GM23248 (cell line): Measurements from ENCODE around the gene CALN1. TPM values are rescaled to one million over a fixed set of nuclear protein-coding genes. Genes with fewer than 3 reads are reported as not detected.

Experiments used
- DNase-seq: peaks from one replicate; pipeline ENCODE4 v3.0.0-alpha.2; 2015
- H2AFZ ChIP-seq: fragments of 200-600 bp; sonication (generic); 2 replicates; pipeline ENCODE4 v1.6.1; 2016; ENCODE audit warnings: antibody characterized with exemption
- H3F3A ChIP-seq: fragments of 200-600 bp; sonication (generic); 2 replicates; pipeline ENCODE4 v1.6.1; 2016; ENCODE audit warnings: mild to moderate bottlenecking, antibody characterized with exemption, mixed run types; ENCODE audit not compliant: insufficient read depth
- H3K27ac ChIP-seq: fragments of 200-600 bp; sonication (generic); 2 replicates; pipeline ENCODE4 v1.5.1; 2016; ENCODE audit warnings: mild to moderate bottlenecking
- H3K27me3 ChIP-seq: fragments of 200-600 bp; sonication (generic); replicated peaks from 2 replicates; pipeline ENCODE4 v1.6.1; 2016; ENCODE audit warnings: mild to moderate bottlenecking; ENCODE audit not compliant: insufficient read depth
- H3K36me3 ChIP-seq: fragments of 200-600 bp; sonication (generic); 2 replicates; pipeline ENCODE4 v1.6.1; 2016; ENCODE audit warnings: low read depth, mild to moderate bottlenecking
- H3K4me1 ChIP-seq: fragments of 200-600 bp; sonication (generic); 2 replicates; pipeline ENCODE4 v1.6.1; 2016; ENCODE audit warnings: mild to moderate bottlenecking; ENCODE audit not compliant: insufficient read depth
- H3K4me2 ChIP-seq: fragments of 200-600 bp; sonication (generic); one replicate; pipeline ENCODE4 v1.6.1; 2016; ENCODE audit warnings: mild to moderate bottlenecking; ENCODE audit not compliant: unreplicated experiment
- H3K4me3 ChIP-seq: fragments of 200-600 bp; sonication (generic); 2 replicates; pipeline ENCODE4 v1.5.1; 2016; ENCODE audit warnings: mild to moderate bottlenecking
- H3K79me2 ChIP-seq: fragments of 200-600 bp; sonication (generic); 2 replicates; pipeline ENCODE4 v1.6.1; 2016; ENCODE audit warnings: mild to moderate bottlenecking; ENCODE audit not compliant: insufficient read depth
- H3K9ac ChIP-seq: fragments of 200-600 bp; sonication (generic); 2 replicates; pipeline ENCODE4 v1.6.1; 2016; ENCODE audit warnings: mild to moderate bottlenecking
- H3K9me2 ChIP-seq: fragments of 200-600 bp; sonication (generic); 2 replicates; pipeline ENCODE4 v1.6.1; 2016; ENCODE audit warnings: mixed run types, mild to moderate bottlenecking, moderate library complexity; ENCODE audit not compliant: insufficient read depth
- H3K9me3 ChIP-seq: fragments of 200-600 bp; sonication (generic); one replicate; pipeline ENCODE4 v1.6.1; 2017; ENCODE audit warnings: low read depth
- H4K20me1 ChIP-seq: fragments of 200-600 bp; sonication (generic); 2 replicates; pipeline ENCODE4 v1.6.0; 2016; ENCODE audit not compliant: insufficient read depth
- EZH2 ChIP-seq: fragments of 200-600 bp; sonication (generic); IDR thresholded peaks from 2 replicates; pipeline ENCODE4 v1.6.1; 2018; ENCODE audit warnings: antibody characterized with exemption, mild to moderate bottlenecking; ENCODE audit not compliant: insufficient read depth, poor library complexity, severe bottlenecking
- EZH2phosphoT487 ChIP-seq: fragments of 200-600 bp; sonication (generic); IDR thresholded peaks from 2 replicates; pipeline ENCODE4 v1.6.1; 2018; ENCODE audit warnings: antibody characterized with exemption, moderate library complexity, mild to moderate bottlenecking, low read depth; ENCODE audit not compliant: insufficient read depth
- WGBS, 2 experiments: methylation state at CpG; one replicate each; pipeline ENCODE4 v1.1.6; 2015 to 2017; ENCODE audit warnings: low lambda C conversion rate in 2 of 2, low coverage in 1 of 2; ENCODE audit errors: missing lambda C conversion rate in 2 of 2; 5-methylcytosine and 5-hydroxymethylcytosine counted together
- in situ Hi-C: fragments of 300-500 bp; cut with MboI; formaldehyde crosslinking; loops from 2 replicates; pipeline ENCODE4 v1.15.0; 2020
- polyA plus RNA-seq: library from polyadenylated mRNA; unstranded; fragments of >200 nt; fragmentation: Nextera tagmentation; extraction: Ambion mirVana; gene quantifications from 2 replicates; pipeline ENCODE4 v1.2.1, GENCODE V29; 2016
- total RNA-seq: library from RNA; depleted of rRNA; stranded (reverse); fragments of >200 nt; shearing (Covaris generic); gene quantifications from 2 replicates; pipeline ENCODE4 v1.2.3, GENCODE V29; 2014

CALN1 gene
- total and polyA plus RNA-seq, 2 experiments from 2014 or later, result not detected

GRCh38 chr7:72272479-72272878 is 139.7 kb downstream of the CALN1 start:
- no peaks in the 10 kb centered on the region for H3K36me3 ChIP-seq
- in situ Hi-C loops, result no loop called here
- no peak overlapping the region for H2AFZ ChIP-seq
- H3F3A ChIP-seq, result no peaks in the 10 kb centered on the region
- no peaks in the 10 kb centered on the region for H3K4me1 ChIP-seq
- no peak for DNase-seq
- H4K20me1 ChIP-seq, result no peaks in the 10 kb centered on the region
- H3K4me3 ChIP-seq, result no peak overlapping the region
- no peaks in the 10 kb centered on the region for H3K27me3 ChIP-seq
- no peaks in the 10 kb centered on the region for H3K79me2 ChIP-seq
- no peak overlapping the region for H3K4me2 ChIP-seq
- 56 to 66% methylated on average over 6 of the region's 6 CpGs for WGBS, 2 experiments
- H3K9me2 ChIP-seq, result no peaks in the 10 kb centered on the region
- H3K9ac ChIP-seq, result no peak overlapping the region
- H3K9me3 ChIP-seq, result no peaks in the 10 kb centered on the region
- H3K27ac ChIP-seq, result no peak overlapping the region
- TF ChIP-seq EZH2phosphoT487 (no peak), EZH2 (no peak)

GRCh38 chr7:72268796-72269195 is 143.3 kb downstream of the CALN1 start:
- H3K4me3 ChIP-seq, result no peak overlapping the region
- no peak overlapping the region for H3K27ac ChIP-seq
- no peaks in the 10 kb centered on the region for H3K36me3 ChIP-seq
- TF ChIP-seq EZH2 (no peak), EZH2phosphoT487 (no peak)
- no peak overlapping the region for H3K9ac ChIP-seq
- DNase-seq, result no peak
- in situ Hi-C loops, result no loop called here
- H3F3A ChIP-seq, result no peaks in the 10 kb centered on the region
- H3K9me3 ChIP-seq, result no peaks in the 10 kb centered on the region
- H3K4me2 ChIP-seq, result no peak overlapping the region
- no peaks in the 10 kb centered on the region for H3K9me2 ChIP-seq
- 3 to 4% methylated on average over 3 of the region's 3 CpGs for WGBS, 2 experiments
- H3K4me1 ChIP-seq, result no peaks in the 10 kb centered on the region
- no peaks in the 10 kb centered on the region for H3K27me3 ChIP-seq
- no peaks in the 10 kb centered on the region for H3K79me2 ChIP-seq
- H4K20me1 ChIP-seq, result no peaks in the 10 kb centered on the region
- H2AFZ ChIP-seq, result no peak overlapping the region

GRCh38 chr7:72268090-72268489 is 144.0 kb downstream of the CALN1 start:
- Histone ChIP-seq H2AFZ (no peak overlapping the region), H3K27me3 (no peaks in the 10 kb centered on the region), H3K79me2 (no peaks in the 10 kb centered on the region), H3K9me3 (no peaks in the 10 kb centered on the region), H3K36me3 (no peaks in the 10 kb centered on the region), H3F3A (no peaks in the 10 kb centered on the region), H4K20me1 (no peaks in the 10 kb centered on the region), H3K4me2 (no peak overlapping the region), H3K9me2 (no peaks in the 10 kb centered on the region), H3K4me3 (no peak overlapping the region), H3K4me1 (no peaks in the 10 kb centered on the region), H3K27ac (no peak overlapping the region), H3K9ac (no peak overlapping the region)
- TF ChIP-seq EZH2phosphoT487 (no peak), EZH2 (no peak)
- WGBS, 2 experiments, result 26 to 29% methylated on average over 2 of the region's 2 CpGs
- no peak for DNase-seq
- in situ Hi-C loops, result no loop called here

- Histone ChIP-seq H3K9me3 (no peaks in the 10 kb centered on the region), H3F3A (no peaks in the 10 kb centered on the region), H3K4me1 (no peaks in the 10 kb centered on the region), H2AFZ (no peak overlapping the region), H3K27ac (no peak overlapping the region), H3K79me2 (no peaks in the 10 kb centered on the region), H3K4me3 (no peak overlapping the region), H3K4me2 (no peak overlapping the region), H4K20me1 (no peaks in the 10 kb centered on the region), H3K27me3 (no peaks in the 10 kb centered on the region), H3K9ac (no peak overlapping the region), H3K36me3 (no peaks in the 10 kb centered on the region), H3K9me2 (no peaks in the 10 kb centered on the region)
- DNase-seq, result no peak
- in situ Hi-C loops, result no loop called here
- 6 to 19% methylated on average over 3 of the region's 3 CpGs for WGBS, 2 experiments
- TF ChIP-seq EZH2, result no peak
- no peak for TF ChIP-seq EZH2phosphoT487
Measured at GRCh38 chr7:72267291-72267800, 144.8 kb downstream of the CALN1 start.

GRCh38 chr7:72266771-72267170 is 145.4 kb downstream of the CALN1 start:
- no peak overlapping the region for H3K9ac ChIP-seq
- no peak for DNase-seq
- in situ Hi-C loops, result no loop called here
- no peaks in the 10 kb centered on the region for H4K20me1 ChIP-seq
- no peaks in the 10 kb centered on the region for H3K36me3 ChIP-seq
- H3K27ac ChIP-seq, result no peak overlapping the region
- H3K4me1 ChIP-seq, result no peaks in the 10 kb centered on the region
- 28 to 30% methylated on average over 2 of the region's 2 CpGs for WGBS, 2 experiments
- no peak overlapping the region for H2AFZ ChIP-seq
- H3K4me3 ChIP-seq, result no peak overlapping the region
- H3K27me3 ChIP-seq, result no peaks in the 10 kb centered on the region
- no peaks in the 10 kb centered on the region for H3K79me2 ChIP-seq
- H3K9me3 ChIP-seq, result no peaks in the 10 kb centered on the region
- TF ChIP-seq EZH2, result no peak
- TF ChIP-seq EZH2phosphoT487, result no peak
- no peaks in the 10 kb centered on the region for H3K9me2 ChIP-seq
- H3K4me2 ChIP-seq, result no peak overlapping the region
- H3F3A ChIP-seq, result no peaks in the 10 kb centered on the region
